ENCODE data around the gene SLC36A4. TPM values are rescaled to one million over a fixed set of nuclear protein-coding genes. Genes with fewer than 3 reads are reported as not detected.

The SLC36A4 gene
- total RNA-seq, 1 experiment from 2014 or later: 21.1 TPM

DNA sequence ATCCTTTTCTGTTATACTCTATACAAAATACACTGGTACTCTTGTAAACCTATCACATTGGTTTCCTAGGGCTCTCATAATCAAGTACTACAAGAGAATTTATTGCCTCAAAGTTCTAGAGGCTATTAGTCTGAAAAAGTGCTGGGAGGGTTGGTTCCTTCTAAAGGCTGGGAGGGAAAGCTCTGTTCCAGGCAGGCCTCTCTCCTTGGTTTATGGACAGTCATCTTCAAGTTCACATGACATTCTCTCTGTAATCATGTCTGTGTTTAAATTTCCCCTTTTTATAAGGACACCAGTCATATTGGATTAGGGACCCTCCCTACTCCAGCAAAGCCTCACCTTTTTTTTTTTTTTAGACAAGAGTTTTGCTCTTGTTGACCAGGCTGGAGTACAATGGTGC lies 9.1 kb downstream of the SLC36A4 start (continued):
- no peak for TF ChIP-seq TCF7L2 (IDR thresholded peaks at IDR 0.05; ENCODE audit: borderline replicate concordance, extremely low read depth, insufficient read depth, insufficient read length)
- TF ChIP-seq CEBPB (IDR thresholded peaks at IDR 0.05; ENCODE audit: low read depth): no peak

DNA sequence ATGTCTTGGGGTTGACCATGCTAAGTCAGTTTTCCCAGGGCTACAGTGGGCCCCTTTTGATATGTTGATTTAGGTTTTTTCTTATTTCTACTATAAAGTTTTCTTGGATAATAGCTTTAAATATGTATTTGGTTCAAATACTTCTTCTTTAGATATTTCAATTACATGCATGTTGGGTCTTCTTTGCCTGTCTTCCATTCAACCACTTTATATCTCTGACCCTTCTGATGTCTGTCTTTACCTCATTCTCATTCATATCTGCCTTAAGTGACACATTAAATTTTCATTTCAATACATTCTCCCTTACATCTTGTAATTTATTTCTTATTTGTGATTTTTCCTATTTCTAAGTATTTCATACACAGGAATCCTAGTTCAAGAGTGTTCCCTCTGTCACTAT lies 10.5 kb downstream of the SLC36A4 start:
- ATAC-seq: no peak
- intact Hi-C loops (cut with micrococcal nuclease): no loop called here
- peaks cover 27% of the 10 kb centered on the region for H3K79me2 ChIP-seq (ENCODE audit: insufficient read depth, low read length)
- H3K36me3 ChIP-seq (ENCODE audit: control insufficient read depth in 1 of 2, insufficient read depth in 2 of 2, low read length in 2 of 2): no peaks in the 10 kb centered on the region; a peak in 1 of 4 replicates
- BruUV-seq (replicated peaks): no TSS peak
- no peaks in the 10 kb centered on the region for H3K4me1 ChIP-seq (ENCODE audit: control insufficient read depth in 1 of 2, insufficient read depth in 2 of 2, low read length in 2 of 2)
- no peaks in the 10 kb centered on the region for H3K9me2 ChIP-seq (ENCODE audit: insufficient read depth)
- no peak overlapping the region for H3K9ac ChIP-seq (ENCODE audit: low read length)
- H3K27ac ChIP-seq (ENCODE audit: low read depth, low read length): no peak overlapping the region
- DNase-seq (ENCODE audit: low read depth, low spot score): no peak
- ChIA-PET CTCF (no interaction called here), RAD21 (ENCODE audit: low non-redundant PET in 1 of 2, low total read pairs in 2 of 2, uncharacterized antibody in 2 of 2, unreplicated experiment in 2 of 2) (no interaction called here), POLR2A (no interaction called here)
- H3K27me3 ChIP-seq (ENCODE audit: insufficient read depth, low read length): no peaks in the 10 kb centered on the region
- H2AFZ ChIP-seq (ENCODE audit: low read depth, low read length, poor library complexity, severe bottlenecking): no peak overlapping the region
- TF ChIP-seq, protein P1, sequence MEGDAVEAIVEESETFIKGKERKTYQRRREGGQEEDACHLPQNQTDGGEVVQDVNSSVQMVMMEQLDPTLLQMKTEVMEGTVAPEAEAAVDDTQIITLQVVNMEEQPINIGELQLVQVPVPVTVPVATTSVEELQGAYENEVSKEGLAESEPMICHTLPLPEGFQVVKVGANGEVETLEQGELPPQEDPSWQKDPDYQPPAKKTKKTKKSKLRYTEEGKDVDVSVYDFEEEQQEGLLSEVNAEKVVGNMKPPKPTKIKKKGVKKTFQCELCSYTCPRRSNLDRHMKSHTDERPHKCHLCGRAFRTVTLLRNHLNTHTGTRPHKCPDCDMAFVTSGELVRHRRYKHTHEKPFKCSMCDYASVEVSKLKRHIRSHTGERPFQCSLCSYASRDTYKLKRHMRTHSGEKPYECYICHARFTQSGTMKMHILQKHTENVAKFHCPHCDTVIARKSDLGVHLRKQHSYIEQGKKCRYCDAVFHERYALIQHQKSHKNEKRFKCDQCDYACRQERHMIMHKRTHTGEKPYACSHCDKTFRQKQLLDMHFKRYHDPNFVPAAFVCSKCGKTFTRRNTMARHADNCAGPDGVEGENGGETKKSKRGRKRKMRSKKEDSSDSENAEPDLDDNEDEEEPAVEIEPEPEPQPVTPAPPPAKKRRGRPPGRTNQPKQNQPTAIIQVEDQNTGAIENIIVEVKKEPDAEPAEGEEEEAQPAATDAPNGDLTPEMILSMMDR (IDR thresholded peaks at IDR 0.05 in 2 of 3, conservative IDR thresholded peaks at IDR 0.05 in 1 of 3; ENCODE audit: borderline replicate concordance in 1 of 3, insufficient read depth in 1 of 3, low read depth in 2 of 3, low read length in 2 of 3): no peak
- TF ChIP-seq, protein P2, sequence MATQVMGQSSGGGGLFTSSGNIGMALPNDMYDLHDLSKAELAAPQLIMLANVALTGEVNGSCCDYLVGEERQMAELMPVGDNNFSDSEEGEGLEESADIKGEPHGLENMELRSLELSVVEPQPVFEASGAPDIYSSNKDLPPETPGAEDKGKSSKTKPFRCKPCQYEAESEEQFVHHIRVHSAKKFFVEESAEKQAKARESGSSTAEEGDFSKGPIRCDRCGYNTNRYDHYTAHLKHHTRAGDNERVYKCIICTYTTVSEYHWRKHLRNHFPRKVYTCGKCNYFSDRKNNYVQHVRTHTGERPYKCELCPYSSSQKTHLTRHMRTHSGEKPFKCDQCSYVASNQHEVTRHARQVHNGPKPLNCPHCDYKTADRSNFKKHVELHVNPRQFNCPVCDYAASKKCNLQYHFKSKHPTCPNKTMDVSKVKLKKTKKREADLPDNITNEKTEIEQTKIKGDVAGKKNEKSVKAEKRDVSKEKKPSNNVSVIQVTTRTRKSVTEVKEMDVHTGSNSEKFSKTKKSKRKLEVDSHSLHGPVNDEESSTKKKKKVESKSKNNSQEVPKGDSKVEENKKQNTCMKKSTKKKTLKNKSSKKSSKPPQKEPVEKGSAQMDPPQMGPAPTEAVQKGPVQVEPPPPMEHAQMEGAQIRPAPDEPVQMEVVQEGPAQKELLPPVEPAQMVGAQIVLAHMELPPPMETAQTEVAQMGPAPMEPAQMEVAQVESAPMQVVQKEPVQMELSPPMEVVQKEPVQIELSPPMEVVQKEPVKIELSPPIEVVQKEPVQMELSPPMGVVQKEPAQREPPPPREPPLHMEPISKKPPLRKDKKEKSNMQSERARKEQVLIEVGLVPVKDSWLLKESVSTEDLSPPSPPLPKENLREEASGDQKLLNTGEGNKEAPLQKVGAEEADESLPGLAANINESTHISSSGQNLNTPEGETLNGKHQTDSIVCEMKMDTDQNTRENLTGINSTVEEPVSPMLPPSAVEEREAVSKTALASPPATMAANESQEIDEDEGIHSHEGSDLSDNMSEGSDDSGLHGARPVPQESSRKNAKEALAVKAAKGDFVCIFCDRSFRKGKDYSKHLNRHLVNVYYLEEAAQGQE (IDR thresholded peaks at IDR 0.05; ENCODE audit: low read depth): no peak
- TF ChIP-seq FOSL1 (IDR thresholded peaks at IDR 0.05; ENCODE audit: low read depth) (no peak), POLR2AphosphoS5 (IDR thresholded peaks at IDR 0.05; ENCODE audit: low read depth, low read length) (no peak), SRF (IDR thresholded peaks at IDR 0.05; ENCODE audit: low read depth) (no peak), ZNF274 (IDR thresholded peaks at IDR 0.05; ENCODE audit: low read depth, low read length) (no peak), TCF7L2 (IDR thresholded peaks at IDR 0.05; ENCODE audit: borderline replicate concordance, extremely low read depth, insufficient read depth, insufficient read length) (no peak), POLR2A (IDR thresholded peaks at IDR 0.05; ENCODE audit: borderline replicate concordance, extremely low read depth, insufficient read depth, insufficient read length) (no peak), ZFX (IDR thresholded peaks at IDR 0.05) (no peak), CBX3 (IDR thresholded peaks at IDR 0.05; ENCODE audit: low read depth) (no peak), JUND (IDR thresholded peaks at IDR 0.05) (no peak), RAD21 (IDR thresholded peaks at IDR 0.05; ENCODE audit: low read depth) (no peak), EZH2phosphoT487 (IDR thresholded peaks at IDR 0.05; ENCODE audit: borderline replicate concordance) (no peak), EGR1 (IDR thresholded peaks at IDR 0.05; ENCODE audit: low read depth) (no peak), ELF1 (IDR thresholded peaks at IDR 0.05; ENCODE audit: borderline replicate concordance, low read depth) (no peak), CEBPB (IDR thresholded peaks at IDR 0.05; ENCODE audit: low read depth) (no peak), YY1 (IDR thresholded peaks at IDR 0.05; ENCODE audit: extremely low read depth, insufficient replicate concordance, low read depth, low read length) (no peak), SIN3A (IDR thresholded peaks at IDR 0.05; ENCODE audit: low read depth) (no peak)
- TF ChIP-seq, protein P3, sequence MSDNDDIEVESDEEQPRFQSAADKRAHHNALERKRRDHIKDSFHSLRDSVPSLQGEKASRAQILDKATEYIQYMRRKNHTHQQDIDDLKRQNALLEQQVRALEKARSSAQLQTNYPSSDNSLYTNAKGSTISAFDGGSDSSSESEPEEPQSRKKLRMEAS (IDR thresholded peaks at IDR 0.05): no peak
- no peaks in the 10 kb centered on the region for H4K20me1 ChIP-seq (ENCODE audit: insufficient read depth)
- H3K4me3 ChIP-seq (replicated peaks in 1 of 2; ENCODE audit: low read depth in 1 of 2, low read length in 2 of 2): no peak overlapping the region
- H3K4me2 ChIP-seq (ENCODE audit: low read length): no peak overlapping the region
- H3K9me3 ChIP-seq (ENCODE audit: control insufficient read depth in 1 of 2, insufficient read depth in 1 of 2, low read depth in 1 of 2, low read length in 2 of 2): peaks cover 0 to 6% of the 10 kb centered on the region in 2 experiments; a peak in 1 of 4 replicates
